Spleen (tissue), 11 donors: ENCODE results near the gene TMEM40. TPM values are rescaled to one million over a fixed set of nuclear protein-coding genes. Genes with fewer than 3 reads are reported as not detected.

Experiments used
- DNase-seq: peaks from one replicate; pipeline ENCODE4 v3.0.0-alpha.2; 2020
- H3K27ac ChIP-seq, 8 donors: fragments of 200-600 bp; sonication (generic) in 7 of 8; 1 replicate in 4 of 8; 2 replicates in 4 of 8; pipeline versions ENCODE4 v1.5.0 to v1.8.0; 2016 to 2021; ENCODE audit warnings: inconsistent platforms in 4 of 8, mild to moderate bottlenecking in 4 of 8, moderate library complexity in 1 of 8
- H3K27me3 ChIP-seq, 7 donors: fragments of 200-600 bp; sonication (generic) in 6 of 7; replicated peaks in 1 of 7; 1 replicate in 4 of 7; 2 replicates in 3 of 7; pipeline versions ENCODE4 v1.5.0 to v1.8.0; 2016 to 2021; ENCODE audit warnings: inconsistent platforms in 3 of 7, mild to moderate bottlenecking in 1 of 7
- H3K36me3 ChIP-seq, 6 donors: fragments of 200-600 bp; sonication (generic) in 5 of 6; 1 replicate in 4 of 6; 2 replicates in 2 of 6; pipeline versions ENCODE4 v1.5.0 to v1.8.0; 2016 to 2021; ENCODE audit warnings: inconsistent platforms in 2 of 6
- H3K4me1 ChIP-seq, 6 donors: fragments of 200-600 bp; sonication (generic) in 5 of 6; 1 replicate in 3 of 6; 2 replicates in 3 of 6; pipeline versions ENCODE4 v1.5.0 to v1.8.0; 2016 to 2021; ENCODE audit warnings: inconsistent platforms in 3 of 6
- H3K4me3 ChIP-seq, 8 donors: fragments of 200-600 bp; sonication (generic) in 7 of 8; 1 replicate in 4 of 8; 2 replicates in 4 of 8; pipeline versions ENCODE4 v1.5.0 to v1.8.0; 2016 to 2021; ENCODE audit warnings: inconsistent platforms in 4 of 8, mild to moderate bottlenecking in 4 of 8, moderate library complexity in 2 of 8
- H3K9me3 ChIP-seq, 8 donors: fragments of 200-600 bp; sonication (generic) in 7 of 8; 1 replicate in 4 of 8; 2 replicates in 4 of 8; pipeline versions ENCODE4 v1.5.0 to v1.8.0; 2016 to 2021; ENCODE audit warnings: inconsistent platforms in 4 of 8
- CTCF ChIP-seq, 11 experiments: fragments of 200-600 bp in 7 of 11; fragments of 450-650 bp in 4 of 11; sonication (generic) in 4 of 11; IDR thresholded peaks in 8 of 11; conservative IDR thresholded peaks in 3 of 11; 1 replicate in 7 of 11; 2 replicates in 4 of 11; pipeline versions ENCODE4 v1.4.0 to v1.8.0; 2016 to 2021; ENCODE audit warnings: antibody characterized with exemption in 11 of 11, inconsistent platforms in 4 of 11, mild to moderate bottlenecking in 1 of 11
- POLR2A ChIP-seq, 3 donors: fragments of 450-650 bp; IDR thresholded peaks; one replicate each; pipeline ENCODE4 v1.5.1; 2017; ENCODE audit warnings: antibody characterized with exemption in 3 of 3, mild to moderate bottlenecking in 1 of 3
- POLR2AphosphoS5 ChIP-seq, 3 donors: sonication (generic); formaldehyde crosslinking; IDR thresholded peaks; one replicate each; pipeline ENCODE4 v1.5.1; 2017; ENCODE audit warnings: antibody characterized with exemption in 3 of 3
- WGBS, 5 donors: extraction: QIAGEN DNeasy Blood & Tissue Kit in 3 of 5; methylation state at CpG; one replicate each; pipeline versions ENCODE4 v1.1.5 to v1.1.7; 2013 to 2018; 5-methylcytosine and 5-hydroxymethylcytosine counted together
- intact Hi-C: fragments of 100-400 bp; cut with DNase I; formaldehyde crosslinking; loops from one replicate; pipeline ENCODE4 v1.15.0; 2023; ENCODE audit warnings: low total_unique reads
- polyA plus RNA-seq, 3 donors: library from polyadenylated mRNA; stranded (reverse); fragments of 200-250 nt; gene quantifications; one replicate each; pipeline ENCODE4 v1.2.1, GENCODE V29; 2013
- total RNA-seq, 7 donors: library from RNA; depleted of rRNA in 3 of 7; stranded (reverse); fragments of >200 nt in 3 of 7; fragmentation: NEBNext Ultra II Directional in 4 of 7; extraction: Animal tissue kit (Norgen Biotek cat#: 25700) in 4 of 7; gene quantifications; one replicate each; pipeline versions ENCODE4 v1.1.0 to v1.2.1, GENCODE V29; 2016 to 2021
- donor health status: healthy with polysubstance abuse.
- donor health status: DM: no; HTN: no; CAD: no; lungs with moderate emphysema.
- donor health status: DM: no; HTN: no; CAD: no.
- donor health status: Bipolar disorder and iron deficiency.
- donor health status: healthy.
- donor health status: DM: no; HTN: no; CAD: no.
- donor health status: DM: yes; HTN: yes; CAD: no.

The TMEM40 gene
- total and polyA plus RNA-seq, 10 donors: 0.29 to 3.8 (median 2.0) TPM

GRCh38 chr3:12751571-12751970, 7.5 kb downstream of the TMEM40 start:
- H3K4me3 ChIP-seq: no peak overlapping the region
- H3K4me1 ChIP-seq: peaks cover 0 to 25% (median 10%) of the 10 kb centered on the region in 6 donors
- H3K27ac ChIP-seq: no peak overlapping the region
- H3K9me3 ChIP-seq: no peaks in the 10 kb centered on the region
- no peaks in the 10 kb centered on the region for H3K36me3 ChIP-seq
- H3K27me3 ChIP-seq: peaks cover 0 to 5% (median 0%) of the 10 kb centered on the region in 7 donors
- intact Hi-C loops: no loop called here
- no peak for DNase-seq
- WGBS, 5 donors: 81 to 92% (median 89%) methylated on average over 5 of the region's 5 CpGs
- no peak for TF ChIP-seq POLR2A (IDR thresholded peaks at IDR 0.05)
- TF ChIP-seq POLR2AphosphoS5 (IDR thresholded peaks at IDR 0.05): no peak
- TF ChIP-seq CTCF (IDR thresholded peaks at IDR 0.05 in 8 of 11, conservative IDR thresholded peaks at IDR 0.05 in 3 of 11): no peak

- intact Hi-C loops: no loop called here
- Histone ChIP-seq H3K4me1 (peaks cover 0 to 25% (median 10%) of the 10 kb centered on the region in 6 donors), H3K36me3 (no peaks in the 10 kb centered on the region), H3K9me3 (no peaks in the 10 kb centered on the region), H3K27ac (no peak overlapping the region), H3K27me3 (peaks cover 0 to 14% (median 0%) of the 10 kb centered on the region in 7 donors), H3K4me3 (no peak overlapping the region)
- TF ChIP-seq POLR2AphosphoS5 (IDR thresholded peaks at IDR 0.05): no peak
- no peak for TF ChIP-seq POLR2A (IDR thresholded peaks at IDR 0.05)
- TF ChIP-seq CTCF (IDR thresholded peaks at IDR 0.05 in 8 of 11, conservative IDR thresholded peaks at IDR 0.05 in 3 of 11): no peak
- WGBS, 5 donors: 51 to 70% (median 55%) methylated on average over 4 of the region's 4 CpGs
- no peak for DNase-seq
Measured at GRCh38 chr3:12750658-12751071, 8.4 kb downstream of the TMEM40 start.

DNA sequence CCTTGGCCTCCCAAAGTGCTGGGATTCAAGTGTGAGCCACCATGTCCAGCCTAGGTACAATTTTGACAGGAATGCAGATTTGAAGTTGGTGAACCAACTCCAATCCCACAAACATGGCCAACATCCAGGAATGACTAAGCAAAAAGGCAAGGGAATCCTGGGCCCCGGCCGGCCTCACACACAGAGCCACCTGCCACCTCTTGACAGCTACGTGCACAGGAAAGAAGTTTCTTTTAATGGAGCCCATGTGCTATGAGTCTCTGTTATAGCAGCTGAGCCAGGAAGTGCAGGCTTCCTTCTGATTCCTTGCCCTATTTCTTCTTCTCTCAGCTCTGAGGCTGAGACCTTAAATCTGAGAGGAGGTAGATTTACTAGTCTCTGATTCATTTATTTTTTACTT, 8.8 kb downstream of the TMEM40 start:
- no peak for DNase-seq
- H3K27ac ChIP-seq: no peak overlapping the region
- TF ChIP-seq POLR2A (IDR thresholded peaks at IDR 0.05): no peak
- no peak for TF ChIP-seq POLR2AphosphoS5 (IDR thresholded peaks at IDR 0.05)
- TF ChIP-seq CTCF (IDR thresholded peaks at IDR 0.05 in 8 of 11, conservative IDR thresholded peaks at IDR 0.05 in 3 of 11): no peak
- H3K36me3 ChIP-seq: no peaks in the 10 kb centered on the region
- H3K4me1 ChIP-seq: peaks cover 0 to 25% (median 10%) of the 10 kb centered on the region in 6 donors
- H3K9me3 ChIP-seq: no peaks in the 10 kb centered on the region
- no peak overlapping the region for H3K4me3 ChIP-seq
- intact Hi-C loops: no loop called here
- WGBS, 5 donors: 14 to 41% (median 27%) methylated on average over 3 of the region's 3 CpGs
- H3K27me3 ChIP-seq: peaks cover 0 to 18% (median 0%) of the 10 kb centered on the region in 7 donors

- Histone ChIP-seq H3K36me3 (no peaks in the 10 kb centered on the region), H3K9me3 (no peaks in the 10 kb centered on the region), H3K4me1 (peaks cover 0 to 25% (median 10%) of the 10 kb centered on the region in 6 donors), H3K4me3 (no peak overlapping the region), H3K27me3 (peaks cover 0 to 18% (median 0%) of the 10 kb centered on the region in 7 donors), H3K27ac (no peak overlapping the region)
- TF ChIP-seq CTCF (IDR thresholded peaks at IDR 0.05 in 8 of 11, conservative IDR thresholded peaks at IDR 0.05 in 3 of 11): no peak
- TF ChIP-seq POLR2A (IDR thresholded peaks at IDR 0.05): no peak
- TF ChIP-seq POLR2AphosphoS5 (IDR thresholded peaks at IDR 0.05): no peak
- 89 to 93% (median 90%) methylated on average over 5 of the region's 5 CpGs for WGBS, 5 donors
- intact Hi-C loops: no loop called here
- no peak for DNase-seq
Measured at GRCh38 chr3:12748477-12748876, 10.6 kb downstream of the TMEM40 start.
